Hematopoietic multipotent progenitor cell treated with erythropoietin and hydrocortisone succinate and interleukin-3 and kit ligand, for 4 days (in vitro differentiated cells): ENCODE results near the gene CDH12.
"Not testable (repeated sequence)": the region's sequence is repeated elsewhere in the genome, so short reads cannot be mapped to it uniquely, and the experiment has no call there.

ENCODE experiments used
- DNase-seq: peaks from one replicate; pipeline ENCODE4 v3.0.0-alpha.2; 2015

The CDH12 gene

DNA sequence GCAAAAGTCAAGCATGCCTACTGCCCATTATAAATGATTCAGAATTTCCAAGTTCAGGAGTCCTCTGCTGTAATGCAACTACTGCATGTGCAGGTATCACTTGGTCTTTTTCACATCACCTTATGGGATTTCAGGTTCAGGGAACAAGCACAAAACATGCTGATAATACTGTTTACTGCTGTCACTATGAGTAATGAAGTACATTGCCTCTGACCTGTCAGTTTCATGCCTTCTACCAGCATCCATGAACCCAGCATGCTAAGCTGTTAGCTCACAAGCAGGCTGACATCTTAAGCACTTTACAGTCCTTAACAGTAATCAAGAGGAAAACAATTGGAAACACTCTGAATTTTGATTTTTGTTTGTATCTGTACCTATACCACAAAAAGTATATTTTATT, 743.8 kb downstream of the CDH12 start:
- DNase-seq: no peak

DNA sequence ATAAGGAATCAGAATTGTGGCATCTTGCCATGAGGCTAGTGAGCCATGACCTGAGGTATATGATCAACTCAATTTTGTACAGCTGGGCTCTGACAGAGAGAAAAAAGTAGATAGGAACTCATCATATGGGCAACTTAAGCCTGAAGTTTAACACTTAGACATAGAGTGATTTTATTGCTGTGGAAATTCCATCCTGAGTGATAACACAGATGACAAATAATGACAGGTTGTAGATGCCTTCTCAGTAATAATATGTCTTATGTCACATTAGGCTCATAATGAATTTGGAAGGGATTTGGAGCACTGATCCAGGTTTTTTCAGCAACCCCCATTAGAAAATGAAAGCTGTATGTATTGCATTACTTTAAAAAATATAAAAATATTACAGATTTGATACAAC, 744.6 kb downstream of the CDH12 start:
- no peak for DNase-seq

DNA sequence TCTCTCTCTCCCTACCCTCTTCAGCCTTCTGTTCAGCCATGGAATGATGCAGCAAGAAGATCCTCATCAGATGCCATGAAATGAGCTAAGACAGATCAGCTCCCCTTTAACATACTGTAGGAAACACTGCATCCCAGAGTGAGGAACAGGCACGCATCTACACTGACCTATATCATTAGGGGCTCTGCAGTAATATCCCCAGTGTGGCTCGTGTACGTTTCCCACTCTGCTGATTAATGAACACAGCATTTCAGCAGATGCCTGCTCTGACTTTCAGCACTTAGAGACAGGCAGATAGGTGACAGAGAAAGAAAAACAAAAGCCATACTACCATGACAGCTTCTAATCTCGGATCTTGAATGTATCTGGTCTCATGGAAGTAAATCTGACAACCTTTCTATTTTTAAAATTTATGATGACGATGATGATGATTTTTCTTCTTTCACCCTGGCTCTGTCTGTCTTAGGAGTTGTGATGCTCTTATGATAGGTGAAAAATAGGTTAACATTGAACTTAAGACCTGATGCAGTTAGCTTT, 750.3 kb downstream of the CDH12 start:
- no peak for DNase-seq

DNA sequence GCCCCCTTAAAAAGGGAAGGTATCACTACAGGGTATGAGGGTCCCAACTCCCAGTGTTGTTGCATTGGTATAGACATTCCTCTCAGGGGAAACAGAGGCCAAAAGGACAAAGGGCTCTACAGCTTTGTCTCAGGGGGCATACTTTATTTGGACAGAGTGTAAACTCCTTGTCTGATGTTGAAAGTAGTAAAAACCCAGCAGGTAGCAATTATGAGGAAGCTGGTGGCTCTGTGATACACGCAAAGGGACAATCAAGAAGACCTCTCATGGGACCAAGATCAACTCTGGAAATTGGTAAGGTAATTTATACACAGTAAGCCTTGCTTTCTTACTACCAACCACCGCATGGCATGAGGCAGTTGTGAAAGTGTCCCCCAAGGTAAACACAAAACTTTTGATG, 764.6 kb downstream of the CDH12 start:
- DNase-seq: no peak

DNA sequence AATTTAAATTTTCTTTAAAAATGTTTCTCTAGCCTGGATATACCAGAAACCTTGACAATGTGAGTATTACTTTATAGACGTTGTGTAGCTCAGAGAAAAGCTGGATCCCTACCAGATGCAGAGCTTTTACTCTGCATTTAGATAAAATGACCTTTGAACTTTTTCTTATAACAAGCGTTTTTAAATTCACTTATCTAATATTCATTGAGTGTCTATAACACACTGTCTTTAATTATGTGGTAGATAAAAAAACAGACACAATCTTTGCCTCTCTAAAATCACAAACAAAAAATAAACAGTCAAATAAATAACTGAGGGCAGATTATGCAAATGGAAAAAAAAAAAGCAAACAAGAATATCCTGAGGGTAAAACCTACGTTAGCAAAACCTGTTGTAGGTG, 773.6 kb downstream of the CDH12 start:
- no peak for DNase-seq

DNA sequence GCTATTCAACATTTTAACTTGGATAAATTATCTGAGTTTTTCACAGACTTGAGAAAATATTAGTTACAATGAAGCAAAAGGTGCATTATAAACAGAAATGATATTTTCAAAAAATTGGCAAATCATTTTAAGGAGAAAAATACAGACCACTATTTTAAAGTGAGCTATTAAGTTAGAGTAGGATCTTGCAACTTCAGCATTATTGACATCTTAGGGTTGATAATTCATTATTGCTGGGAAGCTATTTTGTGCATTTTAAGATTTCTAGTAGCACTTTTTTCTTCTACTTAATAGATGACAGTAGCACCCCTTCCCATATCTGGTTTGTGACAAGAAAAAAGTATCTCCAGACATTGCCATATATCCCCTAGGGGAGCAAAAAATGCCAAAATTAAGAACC, 774.1 kb downstream of the CDH12 start:
- no peak for DNase-seq

DNA sequence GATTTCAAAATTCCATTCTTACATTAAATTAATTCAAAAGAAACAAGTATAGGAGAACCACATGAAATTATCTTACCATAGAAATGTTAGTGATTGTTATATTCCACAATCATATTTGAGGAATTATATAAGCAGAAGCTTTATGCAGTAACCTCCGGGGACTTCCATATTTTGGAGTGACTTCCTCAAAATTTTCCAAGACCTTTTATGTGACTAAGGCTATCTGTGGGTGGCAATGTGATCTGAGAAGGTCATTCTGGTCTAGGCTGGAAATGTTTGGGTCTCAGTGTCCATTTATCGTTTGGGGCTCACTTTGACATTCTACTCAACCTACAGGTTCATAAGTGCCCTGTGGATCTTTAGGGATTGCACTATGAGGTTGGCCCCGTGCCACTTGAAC, 776.6 kb downstream of the CDH12 start:
- no peak for DNase-seq

DNA sequence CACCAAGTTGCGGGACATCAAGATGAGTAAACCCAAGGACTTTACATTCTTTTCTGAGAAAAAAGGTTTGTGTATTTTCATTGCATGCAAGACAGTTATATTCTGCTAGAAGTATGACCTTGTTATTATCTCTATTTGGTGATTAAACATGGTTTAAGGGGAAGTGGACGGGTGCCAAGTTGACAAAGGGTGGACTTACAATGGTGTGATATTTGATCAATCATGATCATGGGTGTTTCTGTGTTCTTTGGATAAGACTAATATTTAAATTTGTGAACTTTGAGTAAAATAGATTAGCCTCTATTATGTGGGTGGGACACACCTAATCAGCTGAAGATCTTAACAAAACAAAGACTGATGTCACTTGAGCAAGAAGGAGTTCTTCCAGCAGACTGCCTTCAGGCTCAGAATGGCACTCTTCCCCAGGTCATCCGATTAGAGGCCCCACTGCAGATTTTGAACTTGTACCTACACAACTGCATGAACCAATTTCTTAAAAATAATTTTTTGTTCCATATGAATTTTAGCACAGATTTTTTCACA, 782.9 kb downstream of the CDH12 start:
- DNase-seq: no peak

DNA sequence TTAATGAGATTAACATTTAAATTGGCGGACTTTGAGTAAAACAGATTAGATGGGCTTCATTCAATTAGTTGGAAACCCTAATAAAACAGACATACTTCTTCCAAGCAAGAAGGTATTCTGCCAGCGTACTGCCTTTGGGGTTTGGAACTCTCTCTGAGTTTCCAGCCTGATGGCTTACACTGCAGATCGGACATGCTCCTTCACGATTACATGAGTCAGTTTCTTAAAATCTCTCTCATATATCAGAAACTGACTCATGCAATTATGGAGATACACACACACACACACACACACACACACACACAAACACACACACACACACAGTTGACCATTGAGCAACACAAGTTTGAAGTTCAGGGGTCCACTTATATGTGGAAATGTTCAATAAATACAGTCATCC, 789.4 kb downstream of the CDH12 start:
- no peak for DNase-seq

DNA sequence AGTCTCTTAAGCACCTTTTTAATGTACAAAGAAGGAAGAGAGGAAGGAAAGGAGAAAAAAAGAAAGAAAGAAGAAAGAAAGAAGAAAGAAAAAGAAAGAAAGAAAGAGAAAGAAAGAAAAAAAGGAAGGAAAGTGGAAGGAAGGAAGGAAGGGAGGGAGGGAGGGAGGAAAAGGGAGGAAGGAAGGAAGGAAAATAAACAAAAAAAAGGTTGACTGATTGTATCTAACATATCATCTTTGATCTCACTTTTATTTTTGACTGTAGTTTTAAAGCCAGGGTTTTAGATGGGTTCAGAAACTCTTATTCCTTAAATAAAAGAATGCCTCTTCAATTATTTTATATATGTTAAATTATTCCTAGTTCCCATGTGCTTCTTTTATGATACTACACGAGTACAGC, 794.5 kb downstream of the CDH12 start:
- DNase-seq: no peak

DNA sequence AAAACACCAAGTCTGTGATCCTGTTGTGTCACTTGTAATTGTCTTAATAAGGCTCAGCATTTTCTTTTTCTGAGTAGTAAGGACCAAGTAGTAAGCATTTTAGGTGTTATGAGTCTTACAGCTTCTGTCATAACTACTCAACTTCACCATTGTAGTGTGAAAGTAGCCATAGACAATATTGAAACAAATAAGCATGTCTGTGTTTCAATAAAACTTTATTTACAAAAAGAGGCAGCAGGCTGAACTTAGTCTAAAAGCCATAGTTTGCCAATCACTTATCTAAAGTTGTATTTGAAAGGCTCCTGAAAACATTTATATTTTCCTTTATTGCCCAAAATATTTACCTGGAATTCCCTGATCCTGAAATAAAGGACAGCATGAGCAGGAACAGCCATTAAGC, 796.1 kb downstream of the CDH12 start:
- DNase-seq: no peak

DNA sequence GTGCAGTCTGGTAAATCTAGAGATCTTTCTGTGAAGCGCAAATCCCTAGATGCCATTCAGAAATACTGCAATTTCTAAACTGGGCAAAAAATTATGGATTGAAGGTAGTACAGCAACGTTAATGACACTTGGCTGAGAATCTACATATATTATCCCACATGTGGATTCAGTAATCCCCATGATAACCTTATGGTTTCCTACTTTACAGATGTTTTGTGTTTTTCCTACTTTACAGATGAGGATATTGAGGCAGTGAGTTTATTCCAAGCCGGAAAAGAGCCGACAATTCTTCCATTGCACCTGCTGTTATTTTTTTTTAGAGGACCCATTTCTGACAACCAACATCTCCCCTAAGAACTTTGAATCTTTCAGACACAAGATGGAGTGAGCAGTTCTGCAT, 796.5 kb downstream of the CDH12 start:
- no peak for DNase-seq

DNA sequence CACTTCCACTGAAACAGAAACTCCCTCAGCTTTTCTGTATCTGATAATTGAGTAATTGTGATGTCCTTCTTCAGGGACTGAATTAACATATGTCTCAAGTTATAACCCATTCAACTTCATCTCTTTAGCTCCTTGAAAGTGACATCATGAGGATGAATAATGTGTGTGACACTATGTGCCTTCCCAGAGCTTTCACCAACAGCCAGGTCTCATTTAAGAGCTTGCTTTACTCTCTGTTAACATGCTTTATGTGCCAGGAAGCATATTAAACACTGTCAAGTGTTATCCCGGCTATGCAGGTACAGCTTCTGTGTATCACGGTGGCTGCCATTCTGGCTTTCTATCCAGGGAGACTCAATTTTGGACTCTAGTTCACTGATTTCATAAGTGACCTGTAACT, 799.9 kb downstream of the CDH12 start:
- DNase-seq: no peak

DNA sequence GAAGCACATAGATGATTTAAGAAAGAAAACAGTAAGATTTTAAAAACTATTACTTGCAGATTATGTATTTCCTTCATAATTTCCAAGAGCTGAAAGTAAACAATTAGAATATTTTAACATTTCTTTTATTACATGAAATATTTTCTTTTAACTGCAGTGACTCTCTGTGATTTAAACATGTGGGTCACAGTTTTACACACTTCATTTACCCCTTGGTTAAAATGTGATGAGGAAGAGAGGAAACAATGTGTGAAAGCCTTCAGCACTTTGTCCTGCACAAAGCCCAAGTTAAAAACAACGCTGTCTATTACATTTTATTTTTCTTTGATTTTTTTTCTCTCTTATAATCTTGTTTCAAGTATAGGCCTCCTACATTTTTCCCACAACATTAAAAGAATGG, 801.3 kb downstream of the CDH12 start:
- DNase-seq: no peak

DNA sequence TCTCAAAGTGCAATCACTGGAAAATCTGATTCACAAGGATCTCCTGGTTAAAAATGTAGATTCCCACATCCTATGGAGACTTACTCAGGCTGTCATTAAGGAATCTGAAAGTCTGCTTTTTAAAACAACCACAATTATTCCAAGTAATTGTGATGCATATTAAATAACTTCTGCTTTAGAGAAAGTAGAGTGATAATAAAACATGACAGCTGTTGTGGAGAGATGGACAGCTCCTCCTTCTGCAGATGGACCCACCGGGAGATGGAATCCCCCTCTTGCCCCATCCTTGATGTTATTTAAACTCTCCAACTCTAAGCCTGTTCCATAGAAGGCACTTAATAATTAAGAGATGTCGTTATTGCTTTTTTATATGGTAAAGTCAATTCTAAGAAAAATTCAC, 802.2 kb downstream of the CDH12 start:
- no peak for DNase-seq

DNA sequence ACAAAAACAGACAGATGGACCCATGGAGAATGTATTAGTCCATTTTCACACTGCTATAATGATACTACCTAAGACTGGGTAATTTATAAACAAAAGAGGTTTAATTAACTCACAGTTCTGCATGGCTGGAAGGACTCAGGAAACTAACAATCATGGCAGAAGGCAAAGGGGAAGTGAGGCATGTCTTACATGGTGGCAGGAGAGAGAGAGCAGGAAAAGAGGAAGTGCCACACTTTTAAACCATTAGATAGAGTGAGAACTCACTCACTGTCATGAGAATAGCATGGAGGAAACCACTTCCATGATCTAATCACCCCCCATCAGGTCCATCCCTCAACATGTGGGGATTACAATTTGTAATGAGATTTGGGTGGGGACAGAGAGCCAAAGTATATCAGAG, 808.9 kb downstream of the CDH12 start:
- DNase-seq: peak; percentile 26

DNA sequence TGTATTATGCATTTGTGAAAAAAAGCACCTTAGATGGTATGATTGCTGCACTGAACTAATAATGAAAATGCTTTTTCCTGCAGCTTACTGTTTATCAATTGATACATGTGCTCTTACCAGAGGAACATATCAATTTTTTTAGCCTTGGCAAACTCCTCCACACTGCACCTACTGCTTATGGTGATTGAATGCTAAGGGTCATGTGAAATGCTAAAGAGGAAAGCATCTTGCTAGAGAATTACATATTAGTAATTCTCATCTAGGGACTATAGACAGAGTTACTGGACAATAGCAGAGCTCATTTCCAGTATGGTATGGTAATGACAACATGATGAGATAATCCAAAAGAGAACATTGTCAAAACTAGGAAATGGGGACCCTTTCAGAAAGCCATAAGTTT, 817.1 kb downstream of the CDH12 start:
- DNase-seq: no peak

DNA sequence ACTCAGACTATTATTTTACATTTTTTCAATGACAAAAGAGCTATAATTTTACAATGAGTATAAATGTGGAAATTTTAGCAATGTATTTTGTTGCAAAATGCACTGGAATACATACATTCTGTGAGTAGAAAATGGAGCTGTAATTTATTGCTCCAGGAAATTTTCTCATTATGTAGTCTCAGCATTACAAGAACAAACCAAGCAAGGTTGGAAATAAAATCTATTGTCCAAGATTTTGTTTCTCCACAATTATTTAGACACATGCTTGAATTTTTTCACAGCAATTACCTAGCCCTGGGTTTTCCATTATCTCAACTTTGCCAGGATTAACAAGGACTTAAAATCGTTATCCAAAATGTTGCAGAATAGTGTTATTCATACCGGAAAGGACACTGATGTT, 820.1 kb downstream of the CDH12 start:
- DNase-seq: no peak

DNA sequence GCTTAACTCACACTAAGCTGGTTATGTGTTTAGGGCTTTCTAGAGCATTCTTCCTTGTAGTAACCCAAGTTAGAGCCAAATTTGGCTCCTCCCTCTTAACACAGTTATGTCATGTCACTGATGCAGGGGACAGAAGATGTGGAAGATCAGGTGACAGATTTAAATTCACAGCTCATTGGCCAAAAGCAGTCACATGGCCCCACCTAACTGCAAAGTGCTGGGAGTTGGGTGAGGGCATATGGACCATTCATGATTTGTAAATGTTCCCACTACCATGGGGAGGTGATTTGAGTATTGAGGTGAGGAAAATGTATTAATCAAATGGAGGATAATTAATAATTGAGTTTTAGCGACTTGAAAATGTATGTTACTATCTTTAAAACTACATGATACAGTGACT, 829.4 kb downstream of the CDH12 start:
- DNase-seq: no peak

DNA sequence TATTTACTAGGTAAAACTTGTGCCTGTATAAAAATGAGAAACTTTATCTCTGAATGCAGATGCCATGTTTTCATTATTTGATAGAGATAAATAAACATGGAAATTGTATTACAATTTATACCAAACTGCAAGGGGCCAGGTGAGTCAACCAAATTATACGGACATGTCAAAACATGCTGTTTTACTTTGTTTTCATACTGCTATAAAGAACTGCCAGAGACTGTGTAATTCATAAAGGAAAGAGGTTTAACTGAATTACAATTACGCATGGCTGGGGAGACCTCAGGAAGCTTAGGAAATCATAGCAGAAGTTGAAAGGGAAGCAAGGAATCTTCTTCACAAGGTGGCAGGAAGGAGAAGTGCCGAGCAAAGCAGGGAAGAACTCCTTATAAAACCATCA, 840.3 kb downstream of the CDH12 start:
- DNase-seq: not testable (repeated sequence)

DNA sequence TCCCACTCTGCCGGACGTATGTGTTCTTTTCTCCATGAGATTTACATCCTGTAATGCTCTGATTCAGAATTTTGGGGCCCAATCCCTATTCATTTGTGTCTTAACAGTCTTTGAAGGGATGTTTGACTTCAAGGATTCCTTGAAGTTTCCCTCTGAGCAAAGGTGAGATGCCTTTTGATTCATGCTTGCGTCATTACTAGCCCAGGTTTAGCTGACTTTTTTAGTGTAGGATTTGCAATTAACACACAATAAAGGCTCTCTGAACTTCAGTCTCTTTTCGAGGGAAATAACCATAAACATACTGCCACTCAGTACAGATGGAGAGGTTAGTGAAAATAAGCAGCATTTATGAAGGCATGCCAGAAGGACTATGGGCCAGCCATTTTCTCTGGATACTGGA, 842.3 kb downstream of the CDH12 start:
- DNase-seq: not testable (repeated sequence)

DNA sequence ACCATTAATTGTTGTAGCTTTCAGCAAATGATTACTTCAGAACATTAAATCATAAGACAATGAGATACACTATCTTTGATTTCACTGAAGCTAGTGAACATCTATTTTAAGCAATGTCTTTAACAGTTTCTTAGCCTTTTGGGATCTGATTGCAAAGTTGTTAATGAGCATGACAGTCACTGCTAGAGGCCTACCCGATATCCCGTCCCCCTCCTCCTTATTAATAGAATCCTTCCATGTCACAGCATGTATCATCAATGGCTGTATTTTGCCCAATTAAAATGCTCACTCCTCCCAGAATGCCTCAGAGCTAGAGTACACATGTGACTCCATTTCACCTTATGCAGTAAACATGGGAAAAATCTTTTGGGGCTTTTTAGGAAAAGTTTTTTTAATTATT, 852.0 kb downstream of the CDH12 start:
- DNase-seq: not testable (repeated sequence)

DNA sequence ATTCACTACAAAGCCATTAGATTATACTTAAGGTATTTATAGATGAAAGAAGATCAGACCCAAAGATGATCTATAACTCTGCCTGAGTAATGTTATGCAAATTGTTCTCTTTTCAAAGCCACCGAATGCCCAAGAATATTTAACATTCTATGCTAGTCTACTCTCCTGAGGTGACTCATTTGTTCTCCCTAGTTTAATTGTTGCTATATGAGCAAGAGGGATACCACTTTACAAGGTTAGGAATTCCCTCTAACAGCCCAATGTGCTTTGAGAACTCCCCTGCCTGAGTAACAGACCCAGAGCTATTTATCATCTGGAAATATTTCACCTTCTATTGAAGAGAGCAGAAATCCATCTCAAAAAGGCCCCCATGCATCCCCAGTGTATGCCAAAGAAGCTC, 867.3 kb downstream of the CDH12 start:
- not testable (repeated sequence) for DNase-seq

DNA sequence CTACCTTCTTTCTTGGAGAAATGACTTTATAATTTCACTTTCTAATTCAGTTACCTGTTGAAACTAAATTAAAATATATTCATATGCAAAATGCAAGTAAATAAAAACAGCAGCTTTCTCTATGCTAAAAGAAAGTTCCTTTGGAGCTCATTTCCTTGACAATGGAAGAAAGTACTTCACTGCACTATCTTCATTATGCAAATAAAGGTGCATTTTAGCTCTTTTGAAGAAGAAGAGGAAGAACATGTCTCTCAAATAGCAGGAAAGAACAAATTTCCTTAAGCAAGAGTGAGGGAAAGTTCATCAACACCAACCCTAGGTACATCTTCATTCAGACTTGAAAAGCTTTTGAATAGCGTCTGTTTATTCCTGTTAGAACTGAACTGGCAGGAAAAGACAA, 901.6 kb downstream of the CDH12 start:
- not testable (repeated sequence) for DNase-seq

DNA sequence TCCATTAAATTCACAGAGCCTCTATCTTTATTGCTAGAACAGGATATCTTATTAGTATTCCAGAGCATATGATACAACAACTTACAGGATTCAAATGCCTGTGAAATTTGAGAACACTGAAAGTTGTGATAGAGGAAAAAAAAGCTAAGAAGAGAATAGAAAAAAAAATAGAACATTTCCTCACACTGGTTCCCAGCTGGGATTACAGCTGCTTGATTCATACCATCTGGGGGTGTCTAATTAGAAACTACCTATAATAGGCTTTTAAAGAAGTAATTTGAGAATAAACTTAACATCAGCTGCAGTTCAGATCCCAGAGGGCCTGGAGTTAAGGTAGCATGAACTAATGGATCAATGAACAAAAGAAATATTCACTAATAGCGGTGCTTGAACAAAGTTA, 922.0 kb downstream of the CDH12 start:
- no peak for DNase-seq
